ENCODE results near the gene TXLNG. TPM values are rescaled to one million over a fixed set of nuclear protein-coding genes. Genes with fewer than 3 reads are reported as not detected.
A peak's percentile ranks its signal among the peaks of the same experiment; 100 is the strongest.

TXLNG gene
- total RNA-seq, 1 experiment from 2014 or later: 39.2 TPM

- no peak for DNase-seq
- H3K27me3 ChIP-seq: no peaks in the 10 kb centered on the region
- no peak overlapping the region for H3K4me3 ChIP-seq
- H3K27ac ChIP-seq: no peak overlapping the region
- no peaks in the 10 kb centered on the region for H3K9me3 ChIP-seq (replicated peaks)
- no peaks in the 10 kb centered on the region for H3K4me1 ChIP-seq
- H3K36me3 ChIP-seq: peaks cover 23% of the 10 kb centered on the region
Measured at GRCh38 chrX:16804923-16805464, 18.7 kb downstream of the TXLNG start.

DNA sequence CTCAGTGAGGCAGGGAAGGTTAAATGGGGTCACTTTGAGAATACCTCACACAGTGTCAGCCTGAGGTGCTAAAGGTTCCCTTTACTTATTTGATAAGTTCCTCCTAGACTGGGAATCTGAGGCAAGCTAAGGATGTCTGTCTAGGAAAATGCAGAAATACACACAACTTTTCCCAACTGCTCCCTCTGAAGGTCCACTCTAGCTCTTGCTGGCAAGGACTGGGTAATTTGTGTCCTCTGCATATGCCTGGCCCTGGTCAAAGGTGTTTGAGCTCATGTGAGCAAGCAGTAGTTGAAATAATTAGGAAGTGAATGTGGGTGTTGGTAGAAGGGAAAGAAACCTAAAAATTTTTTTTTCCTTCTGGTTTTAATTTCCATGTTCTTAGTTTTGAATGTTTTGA lies 21.3 kb downstream of the TXLNG start:
- Histone ChIP-seq H3K4me1 (no peaks in the 10 kb centered on the region), H3K27ac (no peak overlapping the region), H3K9me3 (replicated peaks) (no peaks in the 10 kb centered on the region), H3K4me3 (no peak overlapping the region), H3K36me3 (peaks cover 20% of the 10 kb centered on the region), H3K27me3 (no peaks in the 10 kb centered on the region)
- peak; percentile 7 to 43 for DNase-seq

- DNase-seq: no peak
- H3K9me3 ChIP-seq (replicated peaks): no peaks in the 10 kb centered on the region
- no peaks in the 10 kb centered on the region for H3K4me1 ChIP-seq
- H3K4me3 ChIP-seq: no peak overlapping the region
- H3K27me3 ChIP-seq: no peaks in the 10 kb centered on the region
- peaks cover 17% of the 10 kb centered on the region for H3K36me3 ChIP-seq
- no peak overlapping the region for H3K27ac ChIP-seq
Measured at GRCh38 chrX:16807976-16808542, 21.8 kb downstream of the TXLNG start.

- Histone ChIP-seq H3K4me1 (no peaks in the 10 kb centered on the region), H3K27me3 (no peaks in the 10 kb centered on the region), H3K27ac (no peak overlapping the region), H3K9me3 (replicated peaks) (no peaks in the 10 kb centered on the region), H3K4me3 (no peak overlapping the region), H3K36me3 (no peaks in the 10 kb centered on the region; the same call in none of the 2 replicates)
- DNase-seq: no peak
Measured at GRCh38 chrX:16814597-16814996, 28.3 kb downstream of the TXLNG start.

GRCh38 chrX:16819634-16820033 lies 33.4 kb downstream of the TXLNG start:
- Histone ChIP-seq H3K27ac (no peak overlapping the region), H3K27me3 (no peaks in the 10 kb centered on the region), H3K4me3 (no peak overlapping the region), H3K36me3 (peaks cover 14% of the 10 kb centered on the region), H3K4me1 (no peaks in the 10 kb centered on the region), H3K9me3 (replicated peaks) (no peaks in the 10 kb centered on the region)
- no peak for DNase-seq

GRCh38 chrX:16822723-16823122 lies 36.5 kb downstream of the TXLNG start:
- DNase-seq: no peak
- H3K4me1 ChIP-seq: no peaks in the 10 kb centered on the region
- H3K27ac ChIP-seq: no peak overlapping the region
- no peak overlapping the region for H3K4me3 ChIP-seq
- H3K27me3 ChIP-seq: no peaks in the 10 kb centered on the region
- H3K36me3 ChIP-seq: peaks cover 14% of the 10 kb centered on the region
- H3K9me3 ChIP-seq (replicated peaks): no peaks in the 10 kb centered on the region

DNA sequence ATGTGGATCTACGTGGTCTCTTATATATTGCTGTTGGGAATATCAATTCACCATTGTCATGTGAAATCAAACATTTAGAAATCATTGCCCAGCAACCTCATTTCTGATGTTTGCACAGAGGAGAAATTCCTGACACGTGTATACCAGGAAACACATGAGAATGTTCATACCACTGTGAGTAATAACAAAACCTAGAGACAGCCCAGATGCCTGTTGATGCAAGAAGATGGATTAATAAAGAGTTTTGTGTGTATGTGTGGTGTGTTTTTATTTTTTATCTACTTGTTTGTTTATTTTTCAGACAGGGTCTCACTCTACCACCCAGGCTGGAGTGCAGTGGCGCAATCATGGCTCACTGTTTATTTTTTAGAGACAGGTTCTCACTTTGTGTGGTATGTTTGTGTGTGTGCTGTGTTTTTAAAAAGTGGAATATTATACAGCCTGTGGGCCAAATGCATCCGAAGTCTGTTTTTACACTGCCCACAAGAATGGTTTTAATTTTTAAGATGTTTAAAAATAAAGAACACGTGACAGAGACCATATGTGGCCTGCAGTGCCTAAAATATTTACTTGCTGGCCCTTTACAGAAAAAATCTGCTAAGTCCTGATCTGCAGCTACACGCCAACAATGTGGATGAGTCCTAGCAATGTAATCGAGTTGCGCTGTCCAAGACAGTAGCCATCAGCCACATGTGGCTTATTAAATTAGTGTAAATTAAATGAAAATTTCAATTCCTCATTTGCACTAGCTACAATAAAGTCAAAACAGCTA lies 39.2 kb downstream of the TXLNG start:
- peaks cover 22% of the 10 kb centered on the region for H3K36me3 ChIP-seq
- no peak overlapping the region for H3K4me3 ChIP-seq
- no peak for DNase-seq
- no peaks in the 10 kb centered on the region for H3K27me3 ChIP-seq
- peaks cover 6% of the 10 kb centered on the region; the same call in 1 of the 2 replicates for H3K4me1 ChIP-seq
- no peak overlapping the region for H3K27ac ChIP-seq
- no peaks in the 10 kb centered on the region for H3K9me3 ChIP-seq (replicated peaks)

- no peak overlapping the region for H3K4me3 ChIP-seq
- H3K9me3 ChIP-seq (replicated peaks): no peaks in the 10 kb centered on the region
Measured at GRCh38 chrX:16826207-16826606, 39.9 kb downstream of the TXLNG start.

GRCh38 chrX:16827225-16827624 lies 41.0 kb downstream of the TXLNG start:
- DNase-seq: no peak
- Histone ChIP-seq H3K27ac (no peak overlapping the region), H3K4me1 (peaks cover 6% of the 10 kb centered on the region; the same call in 1 of the 2 replicates), H3K36me3 (peaks cover 20% of the 10 kb centered on the region), H3K9me3 (replicated peaks) (no peaks in the 10 kb centered on the region), H3K4me3 (no peak overlapping the region), H3K27me3 (no peaks in the 10 kb centered on the region)

More at GRCh38 chrX:16826207-16826606, 39.9 kb downstream of the TXLNG start:
- H3K27ac ChIP-seq: peak overlapping the region; percentile 45; the same call in 1 of the 2 replicates
- H3K27me3 ChIP-seq: no peaks in the 10 kb centered on the region
- peaks cover 23% of the 10 kb centered on the region for H3K36me3 ChIP-seq
- DNase-seq: peak in 1 of 2 experiments; percentile 56
- peaks cover 6% of the 10 kb centered on the region; the same call in 1 of the 2 replicates for H3K4me1 ChIP-seq

DNA sequence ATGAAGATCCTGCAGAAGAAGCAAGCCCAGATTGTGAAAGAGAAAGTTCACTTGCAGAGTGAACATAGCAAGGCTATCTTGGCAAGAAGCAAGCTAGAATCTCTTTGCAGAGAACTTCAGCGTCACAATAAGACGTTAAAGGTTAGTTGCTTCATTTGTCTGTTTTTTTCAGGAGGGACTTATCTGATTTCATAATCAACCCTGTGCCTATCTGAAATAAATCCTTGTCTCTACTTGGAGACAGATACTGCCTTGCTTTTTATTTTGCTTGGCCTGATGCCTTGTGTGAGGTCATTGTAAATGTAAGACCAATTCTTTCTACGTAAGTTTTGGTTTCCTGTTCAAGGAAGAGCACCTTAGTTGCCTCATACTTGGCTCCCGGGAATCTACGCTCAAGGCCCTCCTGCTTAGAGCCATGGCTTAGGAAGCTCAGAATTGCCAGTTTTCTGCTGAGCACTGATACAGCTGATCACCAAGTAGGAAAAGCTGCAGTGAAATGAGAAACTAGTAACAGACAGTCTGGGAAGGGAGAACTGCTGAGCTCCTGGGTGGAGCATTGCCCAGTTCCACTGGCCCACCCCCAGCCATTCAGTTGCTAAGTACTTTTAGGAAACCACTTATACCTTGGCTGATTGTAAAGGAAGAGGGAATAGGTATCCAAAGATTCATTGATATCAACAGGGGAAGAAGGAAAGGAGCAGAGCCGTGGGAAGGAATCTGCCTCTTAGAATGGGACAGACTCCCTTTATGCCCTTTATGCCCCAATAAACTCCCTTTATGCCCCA lies 42.0 kb downstream of the TXLNG start:
- peaks cover 27% of the 10 kb centered on the region for H3K36me3 ChIP-seq
- no peaks in the 10 kb centered on the region for H3K9me3 ChIP-seq (replicated peaks)
- no peak overlapping the region for H3K4me3 ChIP-seq
- no peaks in the 10 kb centered on the region for H3K27me3 ChIP-seq
- H3K27ac ChIP-seq: no peak overlapping the region
- no peak for DNase-seq
- H3K4me1 ChIP-seq: peaks cover 6% of the 10 kb centered on the region; the same call in 1 of the 2 replicates

DNA sequence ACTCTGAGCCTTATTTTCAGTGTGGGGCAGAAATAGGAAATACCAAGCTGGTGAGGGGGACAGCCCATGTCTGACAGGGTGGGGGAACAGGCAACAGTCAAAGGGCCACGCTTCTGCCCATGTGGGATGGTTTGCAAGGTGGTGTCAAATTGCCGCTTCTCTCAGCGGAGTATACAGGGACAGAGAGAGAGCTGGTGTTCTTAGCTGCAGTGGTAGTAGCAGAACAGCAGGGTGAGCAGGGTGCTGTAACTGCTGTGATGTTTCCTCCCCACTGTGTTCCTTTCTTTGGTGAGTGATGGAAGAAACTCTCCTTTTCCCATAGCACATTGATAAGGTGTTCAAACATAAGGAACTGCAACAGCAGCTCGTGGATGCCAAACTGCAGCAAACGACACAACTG lies 46.0 kb downstream of the TXLNG start:
- peaks cover 34% of the 10 kb centered on the region for H3K36me3 ChIP-seq

DNA sequence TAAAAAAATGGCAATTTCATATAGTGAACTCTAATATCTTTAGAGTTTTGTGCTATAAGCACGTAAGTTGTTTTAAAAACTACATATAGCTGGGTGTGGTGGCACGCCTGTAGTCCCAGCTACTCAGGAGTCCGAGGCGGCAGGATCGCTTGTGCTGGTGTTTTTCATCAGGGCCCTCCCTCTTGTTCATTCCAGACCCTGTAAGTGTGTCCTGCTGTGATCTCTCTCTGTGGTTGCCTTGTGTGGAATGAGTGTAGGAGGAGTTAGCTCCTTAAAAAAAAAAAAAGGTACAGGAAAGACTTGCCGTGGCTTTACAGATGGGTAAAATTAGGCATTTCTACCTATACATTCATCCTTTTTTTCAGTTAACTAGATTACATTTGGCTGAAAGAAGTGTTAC lies 48.5 kb downstream of the TXLNG start:
- no peaks in the 10 kb centered on the region for H3K27me3 ChIP-seq
- peaks cover 22% of the 10 kb centered on the region for H3K4me1 ChIP-seq
- DNase-seq: no peak
- no peaks in the 10 kb centered on the region for H3K9me3 ChIP-seq (replicated peaks)
- H3K27ac ChIP-seq: no peak overlapping the region
- H3K4me3 ChIP-seq: no peak overlapping the region
- H3K36me3 ChIP-seq: peaks cover 42% of the 10 kb centered on the region

More for the DNA sequence above, 46.0 kb downstream of the TXLNG start:
- no peaks in the 10 kb centered on the region for H3K27me3 ChIP-seq
- DNase-seq: no peak
- no peaks in the 10 kb centered on the region for H3K9me3 ChIP-seq (replicated peaks)
- peaks cover 6% of the 10 kb centered on the region; the same call in 1 of the 2 replicates for H3K4me1 ChIP-seq
- no peak overlapping the region for H3K4me3 ChIP-seq
- H3K27ac ChIP-seq: no peak overlapping the region

DNA sequence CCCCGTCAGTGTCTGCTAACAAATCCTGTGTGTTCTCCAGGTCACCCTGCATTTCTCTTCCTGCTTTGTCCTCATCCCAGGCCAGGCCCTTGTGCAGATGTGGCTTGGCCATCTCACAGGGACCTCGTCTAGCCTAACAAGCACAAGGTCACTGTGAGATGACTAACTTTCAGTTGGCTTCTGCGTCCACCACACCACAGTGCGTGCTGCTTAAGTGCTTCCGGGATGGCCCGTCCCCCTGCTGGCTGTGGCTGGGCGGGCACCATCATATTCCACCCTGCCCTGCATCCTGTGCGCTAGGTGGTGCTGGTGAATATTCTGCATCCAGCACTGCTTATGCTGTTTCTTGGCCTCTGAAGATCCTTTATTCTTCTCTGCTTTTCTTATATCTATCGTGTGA lies 50.1 kb downstream of the TXLNG start:
- no peak overlapping the region for H3K27ac ChIP-seq
- H3K4me3 ChIP-seq: no peak overlapping the region
- H3K27me3 ChIP-seq: no peaks in the 10 kb centered on the region
- H3K36me3 ChIP-seq: peaks cover 38% of the 10 kb centered on the region
- peaks cover 30% of the 10 kb centered on the region for H3K4me1 ChIP-seq
- DNase-seq: no peak
- no peaks in the 10 kb centered on the region for H3K9me3 ChIP-seq (replicated peaks)

GRCh38 chrX:16838202-16839066 lies 52.2 kb downstream of the TXLNG start:
- H3K4me3 ChIP-seq: no peak overlapping the region
- peak overlapping the region; percentile 67 for H3K27ac ChIP-seq
- peaks cover 30% of the 10 kb centered on the region for H3K4me1 ChIP-seq
- H3K9me3 ChIP-seq (replicated peaks): no peaks in the 10 kb centered on the region
- DNase-seq: peak; percentile 26 to 31
- H3K36me3 ChIP-seq: peaks cover 48% of the 10 kb centered on the region
- H3K27me3 ChIP-seq: no peaks in the 10 kb centered on the region

Measured in SJCRH30 (cell line).